Activated B cell treated with CpG ODN at 0.5 μM for 24 hours (primary cell): ENCODE data around the gene ABHD17C. TPM values are rescaled to one million over a fixed set of nuclear protein-coding genes. Genes with fewer than 3 reads are reported as not detected.
A peak's percentile ranks its signal among the peaks of the same experiment; 100 is the strongest.

Experiments
- ATAC-seq: fragments of 200-7000 bp; cut with Tn5 transposase; one replicate; pipeline ENCODE4 v1.10.0; 2021; ENCODE audit warnings: low read depth, mild to moderate bottlenecking, moderate library complexity
- CTCF ChIA-PET: fragments of 350-600 bp; sonication (Branson Sonifier 250); formaldehyde crosslinking; loops from one replicate; lab custom pipeline; 2021; ENCODE audit warnings: antibody characterized with exemption; lab: Charles Lee
- POLR2A ChIA-PET: fragments of 350-600 bp; sonication (Branson Sonifier 250); formaldehyde crosslinking; loops from one replicate; lab custom pipeline; 2021; ENCODE audit warnings: antibody characterized with exemption; lab: Charles Lee
- DNase-seq: peaks from one replicate; pipeline ENCODE4 v3.0.0; 2022
- H3K27ac Mint-ChIP-seq: one replicate; pipeline ENCODE4 v1.8.0; 2020; ENCODE audit warnings: mixed read lengths
- H3K27me3 Mint-ChIP-seq: one replicate; pipeline ENCODE4 v1.8.0; 2021; ENCODE audit warnings: mixed read lengths
- H3K36me3 Mint-ChIP-seq: one replicate; pipeline ENCODE4 v1.8.0; 2021; ENCODE audit warnings: low read depth, mixed read lengths
- H3K4me1 Mint-ChIP-seq: one replicate; pipeline ENCODE4 v1.8.0; 2021; ENCODE audit warnings: mixed read lengths
- H3K4me3 Mint-ChIP-seq: one replicate; pipeline ENCODE4 v1.8.0; 2020; ENCODE audit warnings: mild to moderate bottlenecking, mixed read lengths
- H3K9me3 Mint-ChIP-seq: one replicate; pipeline ENCODE4 v1.8.0; 2020; ENCODE audit warnings: mixed read lengths
- intact Hi-C: fragments of 100-400 bp; cut with micrococcal nuclease; formaldehyde crosslinking; loops from one replicate; pipeline ENCODE4 v1.15.1; 2024
- total RNA-seq: library from RNA; stranded (reverse); gene quantifications from 2 replicates; pipeline ENCODE4 v1.2.3, GENCODE V29; 2022
- TF ChIP-seq, protein P1 (sequence below): fragments of 200-600 bp; IDR thresholded peaks from one replicate; pipeline ENCODE4 v1.8.0; 2022; ENCODE audit warnings: antibody characterized with exemption, mild to moderate bottlenecking

Gene ABHD17C
- total RNA-seq, 1 donor from 2014 or later: 2.4 TPM

DNA sequence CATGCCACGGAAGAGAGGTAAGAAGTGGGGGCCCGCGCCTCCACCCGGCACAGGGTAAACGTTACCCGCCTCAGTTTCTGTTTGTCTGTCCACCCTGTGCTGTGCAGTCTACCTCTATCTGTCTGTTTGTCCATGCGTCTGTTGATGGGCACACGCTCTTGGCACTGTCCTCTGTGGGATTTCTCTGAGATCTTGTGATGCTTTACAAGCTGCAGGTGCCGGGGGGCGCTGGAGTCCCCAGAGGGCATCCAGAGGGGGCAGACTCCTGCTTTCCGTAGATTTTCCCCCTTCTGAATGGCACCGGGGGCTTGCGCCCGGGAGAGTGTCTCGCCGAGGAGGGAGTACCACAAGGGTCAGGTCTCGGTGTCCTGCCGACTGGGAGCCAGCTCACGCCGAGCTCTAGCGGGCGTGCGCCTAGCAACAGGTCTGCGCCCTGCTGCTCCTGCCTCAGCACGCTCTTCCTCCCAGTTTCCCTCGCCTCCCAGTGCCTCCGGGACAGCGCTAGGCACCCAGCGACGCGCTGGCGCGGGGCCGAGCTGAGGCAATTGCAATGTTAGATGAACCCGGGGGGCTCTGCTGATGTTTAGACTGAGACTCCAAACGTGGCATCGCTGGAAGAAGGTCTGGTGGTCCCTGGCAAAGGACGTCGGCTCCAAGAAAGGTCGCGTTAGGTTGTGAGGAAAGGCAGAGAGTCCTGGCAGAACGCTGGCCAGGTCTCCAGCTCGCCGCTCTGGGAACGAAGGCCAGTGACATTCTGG is 84.7 kb downstream of the ABHD17C start:
- Mint-ChIP-seq H3K27ac (no peak overlapping the region), H3K27me3 (peaks cover 32% of the 10 kb centered on the region), H3K4me3 (peak overlapping the region; percentile 63), H3K4me1 (peaks cover 8% of the 10 kb centered on the region), H3K36me3 (no peaks in the 10 kb centered on the region), H3K9me3 (no peaks in the 10 kb centered on the region)
- ATAC-seq: no peak
- intact Hi-C loops: loop anchor here (1.0 to 5.0 kb wide), 2 partner anchors 190 to 487 kb away; no protein-coding TSS in a partner anchor
- ChIA-PET POLR2A (no interaction called here), CTCF (interaction anchor here (0.8 to 1.2 kb wide), 3 partner anchors 12 to 326 kb away, joined by 3 read pairs; no protein-coding TSS in a partner anchor)
- TF ChIP-seq, protein P1, sequence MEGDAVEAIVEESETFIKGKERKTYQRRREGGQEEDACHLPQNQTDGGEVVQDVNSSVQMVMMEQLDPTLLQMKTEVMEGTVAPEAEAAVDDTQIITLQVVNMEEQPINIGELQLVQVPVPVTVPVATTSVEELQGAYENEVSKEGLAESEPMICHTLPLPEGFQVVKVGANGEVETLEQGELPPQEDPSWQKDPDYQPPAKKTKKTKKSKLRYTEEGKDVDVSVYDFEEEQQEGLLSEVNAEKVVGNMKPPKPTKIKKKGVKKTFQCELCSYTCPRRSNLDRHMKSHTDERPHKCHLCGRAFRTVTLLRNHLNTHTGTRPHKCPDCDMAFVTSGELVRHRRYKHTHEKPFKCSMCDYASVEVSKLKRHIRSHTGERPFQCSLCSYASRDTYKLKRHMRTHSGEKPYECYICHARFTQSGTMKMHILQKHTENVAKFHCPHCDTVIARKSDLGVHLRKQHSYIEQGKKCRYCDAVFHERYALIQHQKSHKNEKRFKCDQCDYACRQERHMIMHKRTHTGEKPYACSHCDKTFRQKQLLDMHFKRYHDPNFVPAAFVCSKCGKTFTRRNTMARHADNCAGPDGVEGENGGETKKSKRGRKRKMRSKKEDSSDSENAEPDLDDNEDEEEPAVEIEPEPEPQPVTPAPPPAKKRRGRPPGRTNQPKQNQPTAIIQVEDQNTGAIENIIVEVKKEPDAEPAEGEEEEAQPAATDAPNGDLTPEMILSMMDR: no peak
- DNase-seq: no peak

DNA sequence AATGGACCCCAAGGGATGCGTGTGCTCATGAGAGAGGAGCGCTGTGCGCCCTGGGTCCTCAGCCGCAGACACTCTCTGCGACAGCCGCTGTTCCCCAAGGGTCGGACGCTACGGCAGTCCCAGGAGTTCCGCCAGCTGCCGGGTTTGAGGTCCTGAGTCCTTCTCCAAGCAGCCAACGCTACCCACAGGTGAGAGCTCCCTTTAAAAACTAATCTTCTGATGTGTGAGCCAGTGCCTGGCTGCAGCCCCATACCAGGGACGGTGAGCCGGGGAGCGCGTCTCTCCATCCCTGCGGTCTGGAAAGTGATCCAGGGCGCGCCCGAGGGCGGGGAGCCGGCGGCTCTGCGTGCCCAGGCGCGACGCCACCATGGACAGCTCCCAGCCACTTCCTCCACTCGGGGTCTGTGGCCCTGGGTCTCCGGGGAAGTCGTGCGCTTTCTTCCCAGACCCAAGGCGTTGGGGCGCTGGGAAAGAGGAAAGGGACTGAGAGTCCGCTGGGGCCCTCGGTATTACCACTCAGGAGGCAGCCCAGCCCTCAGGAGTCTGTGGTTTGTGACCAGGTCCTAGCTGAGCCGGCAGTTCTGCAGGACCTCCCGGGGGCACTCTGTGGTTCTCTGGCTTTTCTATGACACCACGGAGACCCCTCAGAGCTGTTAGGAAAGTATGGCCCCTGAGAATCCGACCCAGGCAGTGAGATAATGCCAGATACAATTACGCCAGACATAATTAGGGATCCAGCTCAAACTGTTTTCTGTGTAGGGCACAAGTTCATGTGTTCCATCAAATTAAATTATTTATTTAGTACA is 85.5 kb downstream of the ABHD17C start:
- intact Hi-C loops: no loop called here
- TF ChIP-seq, protein P1: no peak

DNA sequence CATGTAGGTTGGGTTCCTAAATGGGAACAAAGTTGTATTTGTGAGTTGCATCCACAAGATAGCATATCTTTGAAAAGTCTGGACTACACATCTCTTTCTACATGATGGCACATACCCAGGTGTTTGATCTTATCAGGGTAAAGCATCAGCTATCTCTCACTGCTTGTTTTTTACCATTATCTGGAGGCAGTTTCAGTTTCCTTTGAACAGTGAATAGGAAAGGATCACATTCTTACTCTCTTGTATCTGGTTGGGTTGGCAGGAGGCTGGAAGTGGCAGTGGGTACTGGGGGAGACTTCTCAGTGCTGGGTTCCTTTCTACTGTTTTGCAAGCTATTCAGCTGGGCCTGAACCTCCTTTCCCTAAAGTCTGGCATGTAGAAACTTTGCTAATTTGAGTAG is 88.2 kb downstream of the ABHD17C start:
- TF ChIP-seq, protein P1: no peak
- Mint-ChIP-seq H3K4me3 (no peak overlapping the region), H3K4me1 (peaks cover 8% of the 10 kb centered on the region), H3K27ac (no peak overlapping the region), H3K27me3 (peaks cover 25% of the 10 kb centered on the region), H3K9me3 (no peaks in the 10 kb centered on the region), H3K36me3 (no peaks in the 10 kb centered on the region)
- ChIA-PET POLR2A (no interaction called here), CTCF (no interaction called here)
- DNase-seq: no peak
- no peak for ATAC-seq
- intact Hi-C loops: no loop called here

More for the DNA sequence above, 85.5 kb downstream of the ABHD17C start:
- Mint-ChIP-seq H3K27me3 (peaks cover 35% of the 10 kb centered on the region), H3K4me1 (peaks cover 8% of the 10 kb centered on the region), H3K36me3 (no peaks in the 10 kb centered on the region), H3K27ac (no peak overlapping the region), H3K9me3 (no peaks in the 10 kb centered on the region), H3K4me3 (no peak overlapping the region)
- ATAC-seq: no peak
- ChIA-PET CTCF (no interaction called here), POLR2A (no interaction called here)
- no peak for DNase-seq

DNA sequence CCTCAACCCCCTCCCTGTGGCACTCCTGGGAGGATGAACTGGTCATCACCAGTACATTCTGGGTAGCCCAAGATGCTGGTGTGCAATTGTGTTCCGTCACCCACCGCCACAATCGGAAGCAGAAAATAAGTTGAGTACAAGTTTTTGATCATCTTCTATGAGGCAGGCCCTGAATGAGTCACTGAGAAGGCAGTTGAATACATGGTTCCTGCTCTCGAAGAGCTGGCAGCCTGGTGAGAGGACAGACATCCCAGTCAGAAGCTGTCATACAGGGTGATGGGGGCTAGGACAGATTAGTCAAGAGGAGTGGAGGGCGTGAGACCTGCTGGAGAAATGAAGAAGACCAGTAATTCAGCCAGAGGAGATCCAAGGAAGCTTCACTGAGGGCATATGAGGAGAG is 90.2 kb downstream of the ABHD17C start:
- POLR2A ChIA-PET: no interaction called here
- Mint-ChIP-seq H3K27ac (no peak overlapping the region), H3K9me3 (no peaks in the 10 kb centered on the region), H3K4me1 (no peaks in the 10 kb centered on the region), H3K4me3 (no peak overlapping the region), H3K36me3 (no peaks in the 10 kb centered on the region), H3K27me3 (peaks cover 14% of the 10 kb centered on the region)
- intact Hi-C loops: no loop called here
- ATAC-seq: no peak
- TF ChIP-seq, protein P1: no peak
- CTCF ChIA-PET: interaction anchor here (1.7 kb wide), 1 partner anchor 9 kb away, joined by 9 read pairs; no protein-coding TSS in a partner anchor
- DNase-seq: no peak
